ENCODE results near the gene C1orf141.
"Not testable (repeated sequence)": the region's sequence is repeated elsewhere in the genome, so short reads cannot be mapped to it uniquely, and the experiment has no call there.

Gene C1orf141

DNA sequence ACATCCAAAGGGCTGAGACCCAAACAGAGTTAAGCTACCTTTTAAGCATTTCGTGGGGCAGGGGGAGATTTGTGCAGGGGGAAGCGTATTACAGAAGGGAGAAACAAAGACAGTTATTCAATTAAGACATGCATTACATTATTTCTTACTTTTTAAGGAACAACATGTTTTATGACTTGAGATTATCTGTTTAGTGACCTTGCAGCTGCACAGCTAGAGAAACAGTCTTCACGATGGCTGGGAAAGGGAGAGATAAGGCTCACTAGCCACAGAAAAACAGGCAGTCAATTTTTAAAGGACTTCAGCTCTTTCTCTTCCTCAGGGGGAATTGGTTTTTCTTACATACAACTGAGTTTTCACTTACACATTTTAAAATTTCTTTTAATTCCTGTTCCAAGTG lies 7.1 kb upstream of the C1orf141 start:
- DNase-seq = not testable (repeated sequence)

- no peak for DNase-seq
Measured at GRCh38 chr1:67140460-67140859, 5.7 kb upstream of the C1orf141 start.

DNA sequence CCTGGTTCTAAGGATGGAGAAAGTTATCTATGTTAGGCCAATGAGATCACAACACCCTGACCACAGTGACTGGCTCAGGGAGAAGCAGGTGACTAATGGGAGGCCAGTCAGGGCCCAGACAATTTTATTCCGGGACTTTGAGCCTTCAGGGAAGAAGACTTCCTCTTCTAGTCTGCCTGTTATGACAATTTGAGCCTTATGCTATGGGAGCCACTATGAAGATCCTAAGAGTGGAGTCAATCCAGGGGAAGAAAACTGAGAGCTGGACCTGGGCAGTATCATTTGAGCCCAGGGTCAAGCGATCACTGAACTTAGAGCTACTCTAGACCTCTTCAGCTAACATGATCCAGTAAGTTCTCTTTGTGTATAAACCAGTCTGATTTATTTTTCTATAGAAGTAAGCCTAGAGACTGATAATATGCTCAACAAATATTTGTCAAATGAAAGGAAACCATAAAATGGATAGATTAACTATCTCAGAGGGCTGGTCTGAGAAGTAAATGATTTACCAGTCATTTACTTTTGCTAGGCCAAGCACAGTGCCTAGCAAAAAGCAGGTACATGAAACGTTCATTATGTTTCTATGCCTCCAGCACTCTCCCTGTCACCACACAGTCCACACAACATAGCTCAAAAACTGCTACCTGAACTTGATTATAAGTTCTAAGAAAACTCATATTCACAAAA lies 4.2 kb upstream of the C1orf141 start:
- DNase-seq = no peak

GRCh38 chr1:67137307-67137753 lies 2.6 kb upstream of the C1orf141 start:
- no peak for DNase-seq

DNA sequence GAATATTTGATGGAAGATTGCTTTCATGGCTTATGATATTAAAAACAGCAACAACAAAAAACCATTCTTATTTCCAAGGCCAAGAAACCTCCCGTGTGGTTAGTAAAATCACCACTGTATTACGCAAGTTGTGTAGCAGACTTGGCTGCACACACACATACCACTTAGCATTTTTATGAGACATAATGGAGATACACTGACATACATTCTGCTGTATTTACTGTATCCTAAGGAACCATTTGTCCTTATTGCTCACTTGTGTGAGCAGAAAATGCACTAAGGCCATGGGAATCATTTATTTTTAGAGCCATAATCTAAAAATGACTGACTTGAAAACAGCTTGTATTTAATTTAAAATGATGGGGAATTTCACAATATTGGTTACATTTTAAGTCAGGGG lies 584 bp upstream of the C1orf141 start:
- no peak for DNase-seq

DNA sequence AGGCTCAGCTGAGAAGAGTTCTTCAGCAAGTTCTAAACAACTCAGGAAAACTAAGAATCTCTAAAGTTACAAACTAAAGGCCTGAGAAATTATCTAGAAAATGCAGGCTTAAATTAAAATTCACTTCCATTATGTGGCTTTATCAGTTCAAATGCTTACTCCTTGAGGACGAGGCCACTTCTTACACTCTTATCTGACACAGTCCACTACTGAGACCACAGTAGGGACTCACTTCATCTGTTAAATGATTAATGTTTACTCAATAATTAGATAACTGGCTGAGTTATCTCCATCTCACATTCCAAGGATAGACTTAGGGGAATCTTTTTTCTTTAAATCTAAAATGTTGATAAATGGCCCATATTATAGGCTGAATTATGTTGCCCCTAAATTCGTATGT lies 1.6 kb downstream of the C1orf141 start:
- no peak for DNase-seq

DNA sequence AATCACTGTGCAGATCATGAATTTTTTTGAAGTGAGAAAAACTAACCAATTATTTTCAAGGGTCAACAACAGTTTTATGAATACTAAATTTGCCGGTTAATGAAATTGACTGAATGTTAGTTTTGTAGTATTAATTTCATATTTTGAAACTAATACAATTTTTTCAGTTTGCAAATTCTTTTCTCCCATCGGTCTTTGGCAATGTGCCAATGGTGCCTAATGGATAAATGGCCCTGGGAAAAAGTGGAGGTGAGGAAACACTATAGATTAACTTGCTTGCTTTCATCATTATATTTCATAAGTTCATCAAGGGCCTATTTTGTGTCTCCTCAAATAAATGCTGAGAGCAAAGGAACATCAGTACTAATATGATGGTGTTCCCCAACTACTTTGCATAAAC lies 4.1 kb downstream of the C1orf141 start:
- no peak for DNase-seq

DNA sequence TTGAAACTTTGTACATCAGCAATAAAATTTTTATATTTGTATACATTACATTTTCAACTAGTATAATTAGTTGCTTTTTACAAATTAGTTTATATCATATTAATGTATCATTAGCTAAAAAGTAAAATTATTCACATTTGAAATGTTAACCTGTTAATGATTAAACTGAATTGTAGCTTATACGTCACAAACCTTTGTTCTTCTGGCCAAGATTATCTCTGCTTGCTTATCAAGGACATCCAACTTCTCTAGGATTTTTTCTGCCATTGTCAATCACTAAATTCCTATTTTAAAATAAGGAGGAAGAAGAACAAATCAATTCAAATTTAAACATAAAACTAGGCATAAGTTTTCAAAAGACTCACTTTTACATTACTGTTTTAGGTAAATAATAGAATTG lies 7.8 kb downstream of the C1orf141 start:
- no peak for DNase-seq

DNA sequence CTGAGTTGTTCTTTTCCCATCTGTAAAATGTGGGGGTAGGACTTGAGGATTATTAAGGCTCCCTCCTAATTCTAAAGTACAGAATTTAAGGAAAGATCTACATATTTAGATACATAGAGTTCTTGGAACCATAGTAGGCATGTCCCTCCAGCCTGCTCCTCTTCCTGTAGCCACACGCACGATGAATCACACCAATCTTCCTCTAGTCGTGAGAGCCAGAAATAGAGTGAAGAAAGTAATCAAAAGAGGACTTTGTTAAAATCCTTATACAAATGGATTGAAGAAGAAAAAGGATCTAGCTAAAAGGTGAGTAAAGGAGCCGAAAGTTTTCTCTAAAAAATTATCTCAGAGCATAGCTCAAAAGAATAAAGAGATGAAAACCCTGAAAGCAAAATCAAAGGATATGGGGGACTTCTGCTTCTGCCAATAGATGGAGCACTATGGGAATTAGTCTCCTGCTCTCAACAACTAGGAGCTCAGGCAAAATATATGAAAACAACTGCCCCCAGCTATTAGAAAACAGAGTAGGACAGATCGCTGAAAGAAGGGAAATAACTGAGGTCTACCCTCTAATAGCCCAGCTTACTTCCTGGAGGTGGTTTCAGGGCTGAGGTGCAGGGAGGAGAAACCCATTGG lies 8.5 kb downstream of the C1orf141 start:
- no peak for DNase-seq

DNA sequence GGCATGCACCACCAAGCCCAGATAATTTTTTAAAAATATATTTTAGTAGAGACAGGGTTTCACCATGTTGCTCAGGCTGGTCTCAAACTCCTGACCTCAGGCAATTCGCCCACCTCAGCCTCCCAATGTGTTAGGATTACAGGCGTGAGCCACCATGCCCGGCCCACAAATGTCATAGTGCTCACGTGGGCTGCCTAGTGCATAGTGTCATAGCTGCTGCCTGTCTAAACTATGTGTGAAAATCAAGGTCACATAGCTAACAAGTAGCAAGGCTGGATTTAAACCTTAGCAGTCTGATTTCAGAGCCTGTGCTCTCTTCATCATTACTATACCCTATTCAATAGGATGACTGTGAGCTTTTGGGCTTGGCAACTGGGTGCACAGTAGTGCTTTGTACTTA lies 10.3 kb downstream of the C1orf141 start:
- no peak for DNase-seq

DNA sequence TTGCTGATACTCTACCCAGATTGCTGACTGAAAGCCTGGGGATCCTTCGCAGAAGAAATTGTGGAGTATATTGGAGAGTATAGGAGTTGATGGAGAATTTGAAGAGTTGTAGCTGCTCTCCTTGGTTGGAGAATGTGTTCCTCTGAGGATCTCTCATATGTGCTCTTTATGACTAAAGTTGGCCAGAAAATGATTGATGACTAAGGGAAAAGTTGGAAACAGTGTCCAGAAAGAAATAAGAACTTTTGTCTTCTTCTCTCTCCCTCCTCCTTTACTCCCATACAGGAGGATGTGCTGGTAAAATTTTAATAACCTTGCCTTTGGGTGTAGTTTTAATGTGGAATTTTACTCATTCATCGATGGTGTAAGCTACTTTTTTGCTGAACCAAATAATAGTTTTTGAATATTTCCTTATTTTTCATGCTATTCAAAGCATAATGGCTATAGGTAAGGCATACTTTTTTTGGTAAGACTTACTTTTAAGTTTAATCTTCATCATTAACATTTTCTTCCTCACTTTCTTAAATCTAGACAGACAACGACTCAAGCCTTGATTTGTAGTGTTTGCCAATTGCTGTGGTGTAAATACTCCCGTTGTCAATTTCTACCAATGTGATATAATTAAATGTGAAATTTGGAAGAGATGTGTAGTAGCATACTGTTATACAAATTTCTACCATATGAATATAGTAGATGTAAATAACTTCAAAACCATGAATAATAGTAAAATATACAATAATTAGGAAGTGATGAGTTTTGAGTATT lies 13.7 kb downstream of the C1orf141 start:
- DNase-seq = no peak

GRCh38 chr1:67118646-67119045 lies 16.1 kb downstream of the C1orf141 start:
- no peak for DNase-seq

DNA sequence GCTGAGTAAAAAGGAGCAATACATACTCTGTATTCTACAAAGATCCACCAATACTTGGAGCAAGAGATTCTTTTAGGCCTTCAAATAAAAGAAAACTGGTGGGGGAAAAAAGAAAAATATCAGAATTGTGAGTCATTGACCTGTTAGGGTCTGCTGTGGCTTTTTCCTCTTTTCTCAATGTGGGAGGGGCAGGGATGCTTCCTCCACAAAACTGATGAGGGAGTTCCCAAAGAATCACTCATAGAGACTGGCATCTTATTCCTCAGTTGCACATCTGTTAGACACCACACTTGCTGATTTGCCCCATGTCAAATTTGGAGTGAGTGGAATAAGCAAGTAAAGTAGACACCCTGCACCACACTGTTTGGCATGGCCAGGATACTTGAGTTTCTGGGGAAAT lies 16.6 kb downstream of the C1orf141 start:
- DNase-seq = no peak

- DNase-seq = no peak
Measured at GRCh38 chr1:67114162-67114561, 20.6 kb downstream of the C1orf141 start.

DNA sequence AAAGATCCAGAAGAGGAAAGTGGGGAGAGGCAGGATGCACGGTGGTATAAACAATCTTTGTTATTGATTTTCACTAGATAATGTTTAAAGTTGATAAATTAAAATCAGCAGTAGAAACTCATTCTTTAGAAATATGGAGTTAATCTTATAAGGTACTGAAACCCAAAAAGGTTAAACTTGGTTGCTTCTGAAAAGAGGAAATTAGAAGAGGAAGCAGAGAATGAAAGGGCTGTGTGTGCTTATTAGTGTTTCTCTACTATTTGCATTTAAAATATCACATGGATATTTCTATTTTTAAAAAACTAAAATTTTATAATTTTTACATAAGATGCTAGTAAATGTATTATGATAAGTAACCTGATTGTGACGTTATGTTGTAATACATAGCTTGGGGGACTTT lies 24.4 kb downstream of the C1orf141 start:
- no peak for DNase-seq

DNA sequence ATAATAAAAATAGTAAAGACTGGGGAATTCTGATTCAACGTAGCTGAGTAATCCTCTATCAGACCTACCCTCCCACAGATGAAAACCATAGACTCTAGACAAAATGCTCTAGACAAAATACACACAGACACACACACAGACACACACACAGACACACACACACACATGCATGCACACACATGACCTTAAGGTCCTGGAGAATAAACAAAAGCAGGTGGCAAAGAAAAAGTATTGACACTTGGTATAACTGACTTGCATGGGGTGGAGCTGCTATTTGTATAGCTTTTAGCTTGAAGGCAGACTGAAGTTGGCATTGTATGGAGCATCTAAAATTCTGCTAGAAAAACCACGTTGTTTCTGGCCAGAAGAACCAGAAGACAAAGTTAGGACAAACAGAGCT lies 29.3 kb downstream of the C1orf141 start:
- no peak for DNase-seq

DNA sequence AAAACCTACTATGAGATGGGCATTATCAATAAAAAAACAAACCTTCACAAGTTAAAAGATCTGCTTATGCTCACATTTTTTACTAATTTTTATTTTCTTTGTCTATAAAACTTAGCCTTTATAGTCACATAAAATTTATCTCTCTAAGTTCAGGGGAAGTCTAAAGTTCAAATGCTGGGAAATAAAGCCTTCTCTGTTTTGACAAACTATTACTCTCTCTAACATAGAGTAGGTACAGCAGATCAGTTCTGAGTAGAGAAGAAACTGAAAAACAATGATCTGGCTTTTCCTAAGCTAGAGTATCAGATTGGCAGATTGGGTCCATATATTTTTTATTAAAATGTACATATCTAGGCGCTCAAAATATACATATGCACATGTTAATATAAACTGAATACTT lies 31.2 kb downstream of the C1orf141 start:
- no peak for DNase-seq

DNA sequence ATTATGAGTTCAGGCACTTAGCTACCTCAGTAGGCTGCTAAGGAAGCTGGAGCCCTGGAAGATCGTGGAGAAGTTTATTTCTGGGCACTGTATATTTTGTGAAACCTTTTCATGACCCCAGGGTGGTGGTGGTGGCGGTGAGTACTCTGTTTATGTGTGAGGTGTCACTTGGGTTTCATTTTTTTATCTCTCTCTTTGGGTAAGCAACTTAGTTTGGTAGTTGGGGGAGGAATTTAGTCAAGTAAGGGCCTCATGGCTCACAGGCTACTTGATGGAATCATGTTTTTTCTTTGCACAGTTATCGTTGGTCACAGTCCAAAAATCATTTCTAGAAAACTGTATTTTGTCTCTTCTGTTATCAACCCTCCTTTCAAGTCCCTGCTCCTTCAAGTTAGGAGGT lies 33.9 kb downstream of the C1orf141 start:
- no peak for DNase-seq

GRCh38 chr1:67097305-67097704 lies 37.5 kb downstream of the C1orf141 start:
- DNase-seq = no peak

- no peak for DNase-seq
Measured at GRCh38 chr1:67094191-67094590, 40.6 kb downstream of the C1orf141 start.

- no peak for DNase-seq
Measured at GRCh38 chr1:67089685-67090208, 45.0 kb downstream of the C1orf141 start.

- no peak for DNase-seq
Measured at GRCh38 chr1:67088440-67088839, 46.3 kb downstream of the C1orf141 start.

DNA sequence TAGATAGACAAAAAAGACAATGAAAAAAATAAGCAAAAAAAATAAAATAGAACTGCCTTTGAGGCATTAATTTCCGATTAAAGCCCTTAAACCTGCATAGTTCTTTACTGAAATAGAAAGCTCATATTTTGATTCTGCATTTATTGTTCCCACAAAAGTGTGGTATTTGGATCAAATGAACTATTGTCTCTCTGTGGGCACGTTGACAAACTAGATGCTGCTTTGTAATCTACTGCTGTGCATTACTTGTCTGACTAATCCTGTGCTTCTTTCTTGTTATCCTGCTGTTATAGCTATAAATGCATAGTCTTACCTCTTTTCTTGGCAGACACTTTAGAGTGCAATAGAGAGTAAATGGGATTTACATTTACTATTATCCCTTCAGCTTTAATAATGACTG lies 49.4 kb downstream of the C1orf141 start:
- DNase-seq = no peak

GRCh38 chr1:67084765-67085318 lies 49.9 kb downstream of the C1orf141 start:
- DNase-seq = no peak

All from NCI-H1436 treated with DMSO at 0.1 percent for 48 hours (cell line).